Suppressor macrophage treated with lipopolysaccharide for 4 hours (primary cell): ENCODE data around the gene CFAP99.
A peak's percentile ranks its signal among the peaks of the same experiment; 100 is the strongest.

Experiments
- DNase-seq: peaks from one replicate; pipeline ENCODE4 v3.0.0-alpha.2; 2020

CFAP99 gene

DNA sequence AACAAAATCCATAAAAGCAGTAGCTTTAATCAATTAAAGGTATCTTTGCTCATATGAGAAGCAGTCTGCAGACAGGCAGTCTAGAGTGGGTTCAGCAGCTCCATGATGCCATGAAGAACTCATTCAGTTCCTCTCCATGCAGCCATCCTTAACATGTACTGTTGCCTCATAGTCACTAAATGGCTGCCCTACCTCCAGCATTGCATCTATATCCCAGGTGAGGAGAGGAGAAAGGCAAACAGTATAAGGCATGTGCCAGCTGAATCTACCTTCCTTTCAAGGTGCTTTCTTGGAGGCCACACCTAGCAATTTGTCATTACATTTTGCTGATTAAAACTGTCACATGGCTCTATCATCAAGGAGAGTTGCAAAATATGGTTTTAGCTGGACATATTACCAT lies 13.2 kb downstream of the CFAP99 start:
- no peak for DNase-seq

DNA sequence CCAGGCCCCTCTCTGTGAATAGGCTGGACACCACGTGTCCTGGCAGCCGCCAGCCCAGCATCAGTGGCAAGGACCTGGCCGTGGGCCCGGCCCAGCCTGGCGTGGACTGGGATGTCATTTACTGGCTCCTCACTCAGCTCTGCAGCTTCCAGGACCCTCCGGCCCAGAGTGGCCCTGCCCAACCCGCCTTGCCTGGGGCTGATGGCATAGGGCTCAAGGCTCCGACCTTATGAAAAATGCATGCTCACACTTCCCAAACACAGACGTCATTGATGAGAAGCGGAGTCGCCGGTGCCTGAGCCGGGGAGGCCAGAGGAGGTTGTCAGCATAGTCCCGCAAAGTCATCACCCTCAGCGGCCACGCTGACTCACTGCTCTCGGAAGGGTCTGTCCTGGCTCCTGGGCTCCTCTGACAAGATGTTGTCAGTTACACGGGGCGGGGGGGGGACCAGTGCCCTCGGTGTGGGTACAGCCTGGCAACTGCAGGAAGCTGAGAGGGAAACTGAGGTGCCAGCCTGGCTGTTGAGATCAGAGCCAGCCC lies 14.3 kb downstream of the CFAP99 start:
- DNase-seq: peak; percentile 62

GRCh38 chr4:2433609-2434350 lies 15.0 kb downstream of the CFAP99 start:
- DNase-seq: no peak

- DNase-seq: no peak
These were observed 15.7 kb downstream of the CFAP99 start for GRCh38 chr4:2434420-2434819.

DNA sequence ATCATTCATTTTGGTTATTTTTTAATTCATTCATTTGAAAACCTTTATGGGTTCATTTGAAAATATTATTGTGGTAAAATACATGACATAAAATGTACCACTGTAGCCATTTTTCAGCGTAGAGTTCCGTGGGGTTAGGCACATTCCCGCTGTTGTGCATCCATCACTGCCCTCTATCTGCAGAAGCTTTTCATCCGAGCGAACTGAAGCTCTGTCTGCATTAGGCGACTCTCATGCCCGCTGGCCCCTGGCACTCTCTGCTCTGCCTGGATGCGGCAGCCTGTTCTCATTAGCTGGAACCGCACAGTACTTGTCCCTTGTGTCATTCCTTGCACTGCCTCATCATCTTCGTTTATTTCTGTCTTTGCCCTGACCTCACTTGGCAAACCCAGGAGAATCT lies 17.5 kb downstream of the CFAP99 start:
- no peak for DNase-seq

- no peak for DNase-seq
These were observed 18.2 kb downstream of the CFAP99 start for GRCh38 chr4:2436761-2437474.

DNA sequence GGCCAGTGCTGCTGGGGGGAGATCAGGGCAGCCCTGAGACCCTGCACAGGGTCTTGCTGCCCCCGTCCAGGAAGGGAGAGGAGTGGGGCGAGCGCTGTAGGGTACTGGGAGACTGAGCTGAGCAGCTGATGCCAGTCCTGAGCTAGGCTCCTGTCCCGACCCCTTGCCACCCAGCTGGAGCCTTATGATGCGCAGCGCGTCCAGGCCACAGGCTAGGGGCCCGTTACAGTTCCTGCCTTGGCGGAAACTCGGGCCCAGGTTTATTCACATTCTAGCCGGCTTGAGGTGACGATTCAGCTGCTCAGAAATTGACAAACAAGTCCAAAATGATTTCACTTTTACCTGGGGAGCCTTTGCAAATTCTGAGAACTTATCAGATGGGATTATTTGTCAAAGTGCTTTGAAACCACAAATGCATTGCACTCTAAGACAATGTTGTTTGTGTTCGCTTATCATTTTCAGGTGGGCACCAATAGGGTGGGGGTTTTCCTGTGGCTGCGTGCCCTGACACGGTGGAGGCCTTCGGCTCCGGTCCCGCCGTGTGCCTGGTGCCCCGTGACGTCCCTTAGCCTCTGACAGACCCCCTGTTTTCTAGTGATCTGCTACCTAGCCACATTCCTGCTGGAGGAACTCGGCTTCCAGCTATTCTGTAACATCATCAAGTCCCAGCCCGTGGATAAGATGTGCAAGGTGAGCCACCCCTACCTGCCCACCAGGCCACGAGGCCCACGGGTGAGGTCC lies 18.9 kb downstream of the CFAP99 start:
- DNase-seq: no peak

DNA sequence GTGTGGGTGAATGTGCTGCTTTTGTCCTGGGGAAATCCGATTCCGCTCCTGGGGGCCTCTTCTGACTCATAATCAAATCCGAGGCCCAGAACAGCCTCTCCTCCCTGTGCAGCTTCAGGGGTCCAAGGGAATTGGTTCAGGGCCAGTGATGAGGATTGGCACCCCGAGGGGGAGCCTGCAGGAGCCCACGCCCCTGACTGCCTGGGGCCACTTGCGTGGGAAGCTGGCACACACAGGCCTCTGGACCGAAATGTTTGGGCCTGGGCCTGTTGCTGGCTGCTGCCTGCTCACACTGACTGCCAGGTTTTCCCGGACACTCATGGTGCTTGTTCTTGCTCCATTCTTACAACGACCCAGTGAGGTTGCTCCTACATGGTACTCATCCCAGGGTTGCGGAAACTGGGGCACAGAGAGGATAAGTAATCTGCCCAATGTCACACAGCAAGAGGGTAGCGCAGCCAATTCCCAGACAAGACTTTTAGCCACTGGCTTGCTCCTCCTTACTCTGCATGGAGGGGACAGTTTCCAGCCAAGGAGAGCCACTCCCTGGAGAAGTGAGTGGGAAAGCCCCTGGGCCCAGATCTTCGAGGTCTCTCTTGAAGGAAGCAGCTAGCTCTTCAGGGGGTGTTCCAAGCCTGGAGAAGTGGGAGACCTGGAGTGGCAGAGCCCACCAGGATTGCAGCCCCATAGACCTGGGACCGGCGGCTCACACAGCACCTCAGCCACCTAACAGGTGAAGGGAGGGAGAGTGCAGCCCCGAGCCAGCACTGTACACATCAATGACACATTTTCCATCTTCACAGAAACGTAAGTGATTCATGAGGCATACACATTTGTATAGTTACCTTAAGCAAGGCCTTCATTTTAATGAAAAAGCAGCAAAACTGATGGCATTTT lies 20.3 kb downstream of the CFAP99 start:
- DNase-seq: no peak

DNA sequence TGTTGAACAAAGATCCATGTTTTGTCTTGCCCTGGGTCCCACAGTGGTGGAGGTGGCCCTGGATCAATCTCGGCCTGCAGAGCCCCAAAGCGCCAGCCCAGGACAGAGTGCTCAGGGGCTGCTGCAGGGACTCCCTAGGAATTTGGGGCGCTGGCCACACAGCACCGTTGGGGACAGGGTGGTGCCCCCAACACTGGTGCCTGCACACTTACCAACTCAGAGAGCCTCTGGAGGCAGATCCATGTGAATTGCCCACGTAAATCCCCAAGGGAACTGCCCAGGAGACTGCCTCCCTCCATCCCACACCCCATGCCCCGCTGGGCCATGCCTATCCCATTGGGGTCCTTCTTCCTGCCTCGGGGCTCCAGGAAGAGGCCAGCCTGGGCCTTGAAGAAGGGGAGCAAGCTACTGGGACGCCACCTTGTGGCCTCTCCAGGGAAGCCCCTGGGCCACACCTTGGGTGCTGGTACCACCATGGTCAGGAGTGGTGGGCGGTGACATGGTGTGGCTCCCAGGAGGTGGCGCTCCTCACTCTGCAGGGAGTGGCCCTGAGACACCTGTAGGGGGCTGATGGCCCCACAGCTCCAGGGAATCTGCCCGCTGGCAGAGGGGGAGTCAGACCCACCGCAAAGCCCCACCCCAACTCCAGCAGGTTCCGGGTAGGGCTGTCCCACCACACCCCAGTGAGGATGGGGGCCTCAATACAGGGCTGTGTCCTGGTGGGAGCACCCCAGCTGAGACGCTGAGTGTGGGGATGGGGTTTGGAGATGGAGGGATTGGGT lies 22.8 kb downstream of the CFAP99 start:
- peak; percentile 74 for DNase-seq

DNA sequence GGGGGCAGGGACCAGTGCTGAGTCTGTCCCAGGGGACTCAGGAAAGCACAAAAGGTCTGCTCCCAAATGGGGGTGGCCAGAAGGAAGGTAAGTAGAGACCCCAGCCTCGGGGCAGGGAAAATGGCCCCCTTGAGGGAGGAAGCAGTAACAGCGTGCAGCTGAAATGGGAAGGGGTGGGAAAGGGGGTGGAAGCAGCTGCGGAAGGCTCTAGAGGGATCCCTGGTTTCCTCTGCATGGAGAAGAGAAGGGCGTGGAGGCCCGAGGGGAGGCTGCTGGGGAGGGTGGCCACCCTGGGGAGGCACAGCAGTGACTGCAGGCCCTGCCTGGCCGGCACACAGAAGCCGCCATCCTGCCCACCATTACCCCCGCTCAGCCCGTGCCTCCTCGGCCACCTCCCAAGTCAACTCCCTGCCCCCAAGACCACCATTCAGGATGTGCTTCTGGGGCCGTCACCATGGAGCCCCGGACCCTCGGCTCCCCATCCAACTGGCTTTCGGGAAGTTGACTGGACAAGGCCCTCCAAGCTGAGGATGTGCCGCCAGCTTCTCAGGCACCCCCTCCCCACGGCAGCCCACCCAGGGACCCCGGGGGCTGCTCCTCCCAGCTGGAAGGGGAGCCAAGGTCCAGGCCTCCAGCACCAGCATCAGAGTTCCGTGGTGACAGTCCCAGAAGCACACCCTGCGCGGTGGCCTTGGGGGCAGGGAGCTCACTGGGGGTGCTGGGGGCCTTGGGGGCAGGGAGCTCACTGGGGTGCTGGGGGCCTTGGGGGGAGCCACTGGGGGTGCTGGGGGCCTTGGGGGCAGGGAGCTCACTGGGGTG lies 23.6 kb downstream of the CFAP99 start:
- no peak for DNase-seq

GRCh38 chr4:2443061-2443730 lies 24.4 kb downstream of the CFAP99 start:
- DNase-seq: no peak

DNA sequence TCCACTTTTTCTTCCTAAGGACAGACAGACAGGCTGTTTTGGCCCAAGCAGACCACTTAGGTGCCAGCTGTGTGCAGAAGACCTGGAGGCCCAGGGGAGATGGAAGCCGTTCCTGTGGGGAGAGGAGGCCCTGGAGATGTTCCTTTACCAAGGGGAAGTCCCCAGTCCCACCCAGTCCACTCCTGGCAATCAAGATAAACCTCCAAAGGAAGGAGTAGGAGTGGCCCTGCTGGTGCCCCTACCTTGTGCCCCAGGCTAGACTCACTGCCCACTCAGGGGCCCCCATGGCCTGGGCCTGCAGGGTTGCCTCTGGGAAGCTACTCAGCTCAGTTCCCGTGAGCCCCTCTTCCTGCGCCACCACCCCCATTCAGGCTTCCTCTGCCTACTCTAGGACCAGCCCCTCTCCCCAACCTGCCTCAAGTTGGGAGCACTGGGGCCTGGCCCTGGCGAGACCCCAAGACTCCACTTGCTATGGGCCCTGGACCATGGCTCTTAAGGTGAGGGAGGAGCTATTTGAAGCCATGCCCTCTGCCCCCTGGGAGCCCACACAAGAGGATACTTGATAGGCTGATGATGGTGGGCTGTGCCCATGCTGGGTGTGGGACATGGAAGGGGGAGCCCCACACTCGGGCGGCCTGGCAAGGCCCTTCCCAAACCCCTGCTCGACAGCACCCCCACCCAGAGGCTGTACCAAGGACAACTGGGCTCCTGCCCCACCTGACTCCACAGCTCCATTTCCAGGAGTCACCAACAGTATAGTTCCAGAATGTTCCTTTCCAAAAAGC lies 25.4 kb downstream of the CFAP99 start:
- DNase-seq: no peak

DNA sequence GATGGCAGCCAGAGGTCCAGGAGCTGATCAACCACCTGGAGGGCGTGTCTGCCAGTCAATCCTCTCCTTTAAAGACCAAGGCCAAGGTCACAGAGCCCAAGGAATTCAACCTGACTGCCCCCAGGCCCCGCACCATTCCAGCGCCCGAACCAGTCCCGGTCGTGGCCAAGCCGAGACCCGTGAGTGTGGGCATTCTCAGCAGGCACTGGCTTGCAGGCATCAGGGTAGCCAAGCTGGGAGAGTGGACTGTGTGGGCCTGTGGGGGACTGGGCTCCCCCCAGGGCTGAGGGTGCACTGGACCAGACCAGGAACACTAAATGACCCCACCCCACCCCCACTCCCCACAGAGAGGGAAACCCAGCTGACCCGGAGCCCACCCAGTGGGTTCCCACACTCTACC lies 26.4 kb downstream of the CFAP99 start:
- no peak for DNase-seq

GRCh38 chr4:2445571-2445970 lies 26.8 kb downstream of the CFAP99 start:
- DNase-seq: no peak

DNA sequence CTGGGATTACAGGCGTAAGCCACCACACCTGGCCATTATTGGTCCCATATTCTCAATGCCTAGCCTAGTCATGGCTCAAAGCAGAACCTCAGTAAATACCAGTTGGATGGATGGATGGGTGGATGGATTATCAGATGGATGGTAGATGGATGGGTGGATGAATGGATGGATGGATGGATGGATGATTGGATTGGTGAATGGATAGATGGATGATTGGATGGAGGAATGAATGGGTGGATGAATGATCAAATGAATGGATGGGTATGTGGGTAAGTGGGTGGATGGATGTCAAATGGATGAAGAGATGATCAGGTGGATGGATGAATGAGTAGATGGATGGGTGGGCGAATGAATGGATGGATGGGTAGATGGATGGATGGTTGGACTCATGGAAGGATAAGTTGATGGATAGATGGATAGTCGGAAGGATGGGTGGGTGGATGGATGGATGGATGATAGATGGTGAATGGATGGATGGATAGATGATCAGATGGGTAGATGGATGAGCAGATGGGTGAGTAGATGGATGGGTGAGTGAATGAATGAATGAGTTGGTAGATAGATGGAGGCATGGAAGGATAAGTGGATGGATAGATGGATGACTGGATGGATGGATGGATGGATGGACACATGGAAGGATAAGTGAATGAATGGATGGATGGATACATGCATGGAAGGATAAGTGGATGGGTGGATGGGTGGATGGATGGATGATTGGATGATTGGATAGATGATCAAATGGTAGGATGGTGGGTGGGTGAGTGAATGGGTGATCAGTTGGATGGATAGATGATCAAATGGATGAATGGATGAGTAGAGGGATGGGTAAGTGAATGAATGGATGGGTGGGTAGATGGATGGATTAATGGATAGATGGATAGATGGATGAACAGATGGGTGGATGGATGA lies 28.2 kb downstream of the CFAP99 start:
- DNase-seq: no peak

DNA sequence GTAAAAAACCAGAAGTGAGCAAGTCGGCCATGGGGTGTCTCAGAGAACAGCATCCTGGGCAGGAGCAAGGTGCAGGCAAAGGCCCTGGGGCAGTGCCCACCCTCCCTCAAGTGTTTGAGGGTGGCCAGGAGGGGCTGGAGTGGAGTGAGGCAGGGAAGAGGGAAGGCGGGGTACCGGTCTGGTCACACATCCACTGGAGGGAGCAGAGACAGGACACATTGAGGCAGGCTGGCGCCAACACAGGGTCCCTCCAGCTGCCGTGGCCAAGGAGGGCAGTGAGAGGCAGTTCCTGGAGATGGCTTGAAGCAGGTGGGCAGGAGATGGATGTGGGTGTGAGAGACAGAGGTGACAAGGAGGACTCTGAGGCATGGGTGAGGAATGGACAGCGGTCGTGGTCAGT lies 29.8 kb downstream of the CFAP99 start:
- DNase-seq: no peak

GRCh38 chr4:2449051-2449450 lies 30.3 kb downstream of the CFAP99 start:
- DNase-seq: no peak
